GM19239 (cell line): ENCODE data around the gene IL26.
A peak's percentile ranks its signal among the peaks of the same experiment; 100 is the strongest.
"Not testable (repeated sequence)": the region's sequence is repeated elsewhere in the genome, so short reads cannot be mapped to it uniquely, and the experiment has no call there.

ENCODE experiments used
- DNase-seq: peaks from one replicate; pipeline ENCODE4 v3.0.0; 2011; ENCODE audit warnings: low spot score; ENCODE audit not compliant: insufficient read length
- FAIRE-seq: peaks from 2 replicates; lab custom pipeline; 2011; peaks lifted over from hg19 to GRCh38; lab: Jason Lieb, UNC

Gene IL26

GRCh38 chr12:68206446-68206845 is 19.2 kb downstream of the IL26 start:
- FAIRE-seq = no peak
- no peak for DNase-seq

GRCh38 chr12:68203460-68203875 is 22.1 kb downstream of the IL26 start:
- DNase-seq = no peak
- FAIRE-seq = no peak

- no peak for DNase-seq
- no peak for FAIRE-seq
These were observed 24.8 kb downstream of the IL26 start for GRCh38 chr12:68200854-68201253.

GRCh38 chr12:68199127-68199526 is 26.5 kb downstream of the IL26 start:
- DNase-seq = no peak
- FAIRE-seq = no peak

GRCh38 chr12:68198507-68199086 is 27.0 kb downstream of the IL26 start:
- no peak for FAIRE-seq

GRCh38 chr12:68190301-68190700 is 35.3 kb downstream of the IL26 start:
- DNase-seq (no peak), FAIRE-seq (no peak)

More at GRCh38 chr12:68198507-68199086, 27.0 kb downstream of the IL26 start:
- no peak for DNase-seq

GRCh38 chr12:68189821-68190242 is 35.8 kb downstream of the IL26 start:
- DNase-seq (no peak), FAIRE-seq (peak; percentile 64)

GRCh38 chr12:68185598-68185997 is 40.0 kb downstream of the IL26 start:
- FAIRE-seq (no peak), DNase-seq (no peak)

- DNase-seq = no peak
- peak; percentile 53 for FAIRE-seq
These were observed 44.5 kb downstream of the IL26 start for GRCh38 chr12:68180792-68181744.

- FAIRE-seq (no peak), DNase-seq (no peak)
These were observed 46.7 kb downstream of the IL26 start for GRCh38 chr12:68178774-68179439.

GRCh38 chr12:68178184-68178583 is 47.4 kb downstream of the IL26 start:
- FAIRE-seq (no peak), DNase-seq (no peak)

- DNase-seq (no peak), FAIRE-seq (no peak)
These were observed 48.0 kb downstream of the IL26 start for GRCh38 chr12:68177562-68177961.

- no peak for FAIRE-seq
- no peak for DNase-seq
These were observed 49.4 kb downstream of the IL26 start for GRCh38 chr12:68176257-68176656.

GRCh38 chr12:68175557-68176061 is 50.0 kb downstream of the IL26 start:
- DNase-seq (peak; percentile 25), FAIRE-seq (peak; percentile 74)

GRCh38 chr12:68174761-68175160 is 50.8 kb downstream of the IL26 start:
- DNase-seq, FAIRE-seq: not testable (repeated sequence)

GRCh38 chr12:68173792-68174191 is 51.8 kb downstream of the IL26 start:
- DNase-seq (no peak), FAIRE-seq (no peak)

GRCh38 chr12:68170726-68171125 is 54.9 kb downstream of the IL26 start:
- FAIRE-seq (no peak), DNase-seq (no peak)

GRCh38 chr12:68169213-68169889 is 56.3 kb downstream of the IL26 start:
- DNase-seq = no peak
- no peak for FAIRE-seq

GRCh38 chr12:68166317-68166831 is 59.2 kb downstream of the IL26 start:
- no peak for FAIRE-seq

GRCh38 chr12:68163560-68164081 is 62.0 kb downstream of the IL26 start:
- FAIRE-seq (peak; percentile 95), DNase-seq (no peak)

More at GRCh38 chr12:68166317-68166831, 59.2 kb downstream of the IL26 start:
- DNase-seq = no peak
